Muscle of leg (tissue), 11 donors: ENCODE results near the gene ARHGAP26. TPM values are rescaled to one million over a fixed set of nuclear protein-coding genes. Genes with fewer than 3 reads are reported as not detected.

ENCODE experiments used
- DNase-seq: peaks from one replicate; pipeline ENCODE4 v3.0.0; 2013
- H3K27ac ChIP-seq: one replicate; pipeline ENCODE4 v1.5.1; 2013; ENCODE audit warnings: mild to moderate bottlenecking, low read length, control low read depth
- H3K27me3 ChIP-seq: one replicate; pipeline ENCODE4 v1.6.1; 2013; ENCODE audit warnings: low read length; ENCODE audit not compliant: control insufficient read depth, insufficient read depth
- H3K36me3 ChIP-seq: one replicate; pipeline ENCODE4 v1.6.1; 2013; ENCODE audit warnings: low read length; ENCODE audit not compliant: control insufficient read depth, insufficient read depth
- H3K4me1 ChIP-seq: one replicate; pipeline ENCODE4 v1.6.1; 2013; ENCODE audit warnings: low read length; ENCODE audit not compliant: control insufficient read depth, insufficient read depth
- H3K4me3 ChIP-seq: one replicate; pipeline ENCODE4 v1.5.1; 2013; ENCODE audit warnings: low read length, control low read depth
- H3K9me3 ChIP-seq: replicated peaks from 2 replicates; pipeline ENCODE4 v1.6.1; 2013; ENCODE audit warnings: low read depth, low read length; ENCODE audit not compliant: control insufficient read depth
- WGBS: methylation state at CpG from one replicate; pipeline ENCODE4 v1.1.5; 2013; ENCODE audit warnings: missing lambda C conversion rate; ENCODE audit not compliant: insufficient coverage; 5-methylcytosine and 5-hydroxymethylcytosine counted together
- polyA plus RNA-seq, 8 donors: library from polyadenylated mRNA; unstranded; fragments of 120-200 nt; gene quantifications; one replicate each; pipeline versions ENCODE4 v1.2.1 to v1.2.3, GENCODE V29; 2013; ENCODE audit warnings: inconsistent platforms in 1 of 8, low replicate concordance in 1 of 8; ENCODE audit not compliant: insufficient read length in 8 of 8, insufficient read depth in 1 of 8
- total RNA-seq: library from RNA; stranded (reverse); fragments of 120-200 nt; gene quantifications from one replicate; pipeline ENCODE4 v1.2.4, GENCODE V29; 2013

Gene ARHGAP26
- total and polyA plus RNA-seq, 9 donors = 10.4 to 17.1 (median 13.2) TPM

GRCh38 chr5:143182901-143183820, 413.0 kb downstream of the ARHGAP26 start:
- Histone ChIP-seq H3K4me3 (no peak overlapping the region), H3K9me3 (no peaks in the 10 kb centered on the region), H3K27me3 (no peaks in the 10 kb centered on the region), H3K36me3 (no peaks in the 10 kb centered on the region), H3K27ac (no peak overlapping the region), H3K4me1 (peaks cover 28% of the 10 kb centered on the region)
- DNase-seq = no peak
- WGBS = 76% methylated on average over 5 of the region's 15 CpGs

GRCh38 chr5:143183989-143184388, 413.8 kb downstream of the ARHGAP26 start:
- no peak for DNase-seq
- H3K36me3 ChIP-seq = no peaks in the 10 kb centered on the region
- WGBS = no CpG with 5 or more reads among the region's 1 CpG
- H3K4me3 ChIP-seq = no peak overlapping the region
- H3K27me3 ChIP-seq = no peaks in the 10 kb centered on the region
- H3K9me3 ChIP-seq = no peaks in the 10 kb centered on the region
- peaks cover 28% of the 10 kb centered on the region for H3K4me1 ChIP-seq
- H3K27ac ChIP-seq = no peak overlapping the region

DNA sequence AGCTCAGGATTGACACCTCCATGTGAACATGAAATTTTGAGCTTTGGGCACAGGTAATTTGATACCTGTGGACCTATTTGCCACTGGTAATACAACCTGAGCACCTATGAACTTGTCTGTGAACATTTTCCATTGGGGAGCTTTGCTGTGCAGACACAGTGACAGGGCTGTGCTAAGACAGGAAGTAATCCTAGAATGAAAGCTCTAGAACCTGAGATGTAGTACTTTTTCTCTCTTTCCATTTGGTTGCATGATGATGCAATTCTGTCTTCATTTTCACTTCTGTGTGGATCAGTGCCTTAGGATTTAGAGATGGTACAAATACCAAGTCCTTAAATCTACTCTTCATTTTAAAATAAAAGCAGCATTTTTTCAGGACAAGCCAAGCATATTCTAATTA, 416.4 kb downstream of the ARHGAP26 start:
- Histone ChIP-seq H3K4me1 (peaks cover 22% of the 10 kb centered on the region), H3K9me3 (peaks cover 9% of the 10 kb centered on the region), H3K36me3 (no peaks in the 10 kb centered on the region), H3K4me3 (no peak overlapping the region), H3K27me3 (no peaks in the 10 kb centered on the region), H3K27ac (no peak overlapping the region)
- no peak for DNase-seq

- Histone ChIP-seq H3K27ac (no peak overlapping the region), H3K27me3 (no peaks in the 10 kb centered on the region), H3K4me3 (no peak overlapping the region), H3K9me3 (peaks cover 9% of the 10 kb centered on the region), H3K4me1 (peaks cover 26% of the 10 kb centered on the region), H3K36me3 (no peaks in the 10 kb centered on the region)
- DNase-seq = no peak
- 76% methylated on average over 5 of the region's 8 CpGs for WGBS
These were observed 417.3 kb downstream of the ARHGAP26 start for GRCh38 chr5:143187495-143187894.

GRCh38 chr5:143188083-143188482, 417.9 kb downstream of the ARHGAP26 start:
- H3K9me3 ChIP-seq = peaks cover 9% of the 10 kb centered on the region

DNA sequence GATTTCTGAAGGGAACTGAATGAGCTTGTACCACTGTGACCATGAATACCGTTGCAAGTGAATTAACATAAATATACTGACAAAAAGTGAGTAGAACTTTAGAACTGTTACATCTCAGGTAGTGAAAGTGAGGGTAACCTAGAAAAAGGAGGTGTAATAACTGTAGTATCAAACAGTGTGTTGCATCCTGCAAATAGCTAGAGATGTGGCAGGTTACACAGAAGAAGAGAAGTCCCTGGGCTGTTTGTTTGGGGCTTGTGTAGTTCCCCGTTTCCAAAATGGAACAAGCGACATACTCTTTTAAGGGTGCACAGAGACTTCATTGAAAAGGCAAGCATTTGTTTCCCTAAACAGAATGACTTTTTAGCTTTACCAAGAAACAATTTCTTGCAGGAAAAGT, 418.5 kb downstream of the ARHGAP26 start:
- Histone ChIP-seq H3K4me3 (no peak overlapping the region), H3K27ac (no peak overlapping the region), H3K36me3 (no peaks in the 10 kb centered on the region), H3K4me1 (peaks cover 18% of the 10 kb centered on the region), H3K27me3 (no peaks in the 10 kb centered on the region), H3K9me3 (peaks cover 9% of the 10 kb centered on the region)
- 40% methylated on average over 1 of the region's 3 CpGs for WGBS
- DNase-seq = no peak

More at GRCh38 chr5:143188083-143188482, 417.9 kb downstream of the ARHGAP26 start:
- DNase-seq = no peak
- peaks cover 24% of the 10 kb centered on the region for H3K4me1 ChIP-seq
- H3K4me3 ChIP-seq = no peak overlapping the region
- no peak overlapping the region for H3K27ac ChIP-seq
- WGBS = 100% methylated on average over 1 of the region's 2 CpGs
- no peaks in the 10 kb centered on the region for H3K36me3 ChIP-seq
- no peaks in the 10 kb centered on the region for H3K27me3 ChIP-seq

DNA sequence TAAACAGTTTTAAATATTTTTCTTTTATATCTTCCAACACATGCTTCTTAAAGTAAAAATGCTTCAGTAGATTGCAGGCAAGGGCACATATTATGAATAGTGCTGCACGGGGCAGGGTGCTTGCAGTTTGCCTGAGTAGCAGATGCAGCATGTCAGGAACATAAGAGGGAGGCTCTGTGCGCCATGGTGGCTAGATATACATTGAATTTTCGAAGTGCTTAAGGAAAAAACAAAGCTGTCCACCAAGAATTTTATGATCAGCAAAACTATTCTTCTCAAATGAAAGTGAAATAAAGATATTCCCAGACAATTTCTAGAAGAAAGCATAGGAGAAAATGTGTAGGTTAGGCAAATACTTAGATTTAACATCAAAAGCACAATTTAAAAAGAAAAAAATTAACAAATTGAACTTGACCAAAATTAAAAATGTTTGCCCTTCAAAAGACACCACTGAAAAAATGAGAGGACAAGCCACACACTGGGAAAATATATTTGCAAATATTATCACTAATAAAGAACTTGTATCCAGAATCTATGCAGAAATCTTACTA, 420.2 kb downstream of the ARHGAP26 start:
- H3K9me3 ChIP-seq = peaks cover 9% of the 10 kb centered on the region
- H3K4me1 ChIP-seq = peaks cover 15% of the 10 kb centered on the region
- H3K27ac ChIP-seq = no peak overlapping the region
- H3K36me3 ChIP-seq = no peaks in the 10 kb centered on the region
- no peak overlapping the region for H3K4me3 ChIP-seq
- 75% methylated on average over 2 of the region's 3 CpGs for WGBS
- H3K27me3 ChIP-seq = no peaks in the 10 kb centered on the region
- no peak for DNase-seq

- Histone ChIP-seq H3K36me3 (no peaks in the 10 kb centered on the region), H3K4me1 (peaks cover 13% of the 10 kb centered on the region), H3K4me3 (no peak overlapping the region), H3K27ac (no peak overlapping the region), H3K9me3 (peaks cover 9% of the 10 kb centered on the region), H3K27me3 (no peaks in the 10 kb centered on the region)
- no peak for DNase-seq
- 81% methylated on average over 3 of the region's 4 CpGs for WGBS
These were observed 421.5 kb downstream of the ARHGAP26 start for GRCh38 chr5:143191720-143192119.

GRCh38 chr5:143192191-143192900, 422.2 kb downstream of the ARHGAP26 start:
- Histone ChIP-seq H3K36me3 (no peaks in the 10 kb centered on the region), H3K9me3 (peaks cover 12% of the 10 kb centered on the region), H3K27ac (peak overlapping the region; percentile 17), H3K4me3 (no peak overlapping the region), H3K4me1 (peaks cover 13% of the 10 kb centered on the region), H3K27me3 (no peaks in the 10 kb centered on the region)
- peak; percentile 85 for DNase-seq
- 75% methylated on average over 4 of the region's 4 CpGs for WGBS

DNA sequence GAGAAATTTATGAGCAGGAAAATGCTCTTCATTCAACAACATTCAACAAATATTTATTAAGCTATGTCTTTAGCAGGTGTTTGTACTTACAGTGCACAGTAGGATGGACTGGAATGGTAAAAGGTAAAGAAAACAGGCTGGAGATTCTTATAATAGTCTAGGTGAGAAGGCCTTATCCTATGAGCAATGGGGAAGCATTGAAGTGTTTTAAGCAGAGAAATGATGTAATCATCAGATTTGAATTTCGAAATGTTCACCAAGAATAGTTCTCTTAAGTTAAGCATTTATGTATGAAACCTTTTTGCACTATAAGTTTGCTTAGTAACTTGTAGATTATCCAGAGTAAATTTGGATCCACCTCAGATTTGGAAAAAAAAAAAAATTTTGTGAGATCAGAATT, 424.0 kb downstream of the ARHGAP26 start:
- Histone ChIP-seq H3K36me3 (no peaks in the 10 kb centered on the region), H3K4me3 (no peak overlapping the region), H3K4me1 (peaks cover 11% of the 10 kb centered on the region), H3K27ac (no peak overlapping the region), H3K27me3 (no peaks in the 10 kb centered on the region), H3K9me3 (peaks cover 15% of the 10 kb centered on the region)
- no CpG with 5 or more reads among the region's 1 CpG for WGBS
- no peak for DNase-seq
